ENCODE results near the gene REEP5. TPM values are rescaled to one million over a fixed set of nuclear protein-coding genes. Genes with fewer than 3 reads are reported as not detected.

The REEP5 gene
- total RNA-seq, 1 experiment from 2014 or later, result 85.2 TPM

DNA sequence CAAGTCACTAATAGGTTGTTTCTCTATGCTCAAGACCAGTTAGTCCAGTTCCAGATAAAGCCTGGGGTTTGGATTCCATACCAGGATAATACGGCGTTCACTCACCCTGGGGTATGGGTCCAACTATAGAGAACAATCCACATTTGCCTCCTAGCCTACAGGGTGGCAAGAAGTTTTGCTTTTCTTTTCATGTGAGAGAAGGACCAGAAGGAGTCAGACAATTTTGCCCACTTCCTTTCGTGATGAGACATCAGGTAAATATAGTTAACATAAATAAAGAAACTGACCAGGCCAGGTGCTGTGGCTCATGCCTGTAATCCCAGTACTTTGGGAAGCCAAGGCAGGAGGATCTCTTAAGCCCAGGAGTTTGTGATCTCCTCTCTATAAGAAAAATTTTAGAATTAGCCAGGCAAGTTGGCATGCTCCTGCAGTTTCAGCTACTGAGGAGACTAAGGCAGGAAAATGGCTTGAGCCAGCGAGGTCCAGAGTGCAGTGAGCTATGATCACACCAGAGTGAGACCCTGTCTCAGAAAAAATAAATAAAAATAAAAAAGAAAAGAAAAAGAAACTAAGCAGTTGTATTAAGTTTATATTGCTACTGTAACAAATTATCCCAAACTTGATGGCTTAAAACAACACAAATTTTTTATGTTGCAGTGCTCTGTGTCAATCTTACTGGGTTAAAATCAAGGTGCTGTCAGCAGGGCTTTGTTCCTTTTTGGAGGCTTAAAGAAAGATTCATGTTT is 7.5 kb upstream of the REEP5 start:
- CTCF ChIA-PET, result no interaction called here

DNA sequence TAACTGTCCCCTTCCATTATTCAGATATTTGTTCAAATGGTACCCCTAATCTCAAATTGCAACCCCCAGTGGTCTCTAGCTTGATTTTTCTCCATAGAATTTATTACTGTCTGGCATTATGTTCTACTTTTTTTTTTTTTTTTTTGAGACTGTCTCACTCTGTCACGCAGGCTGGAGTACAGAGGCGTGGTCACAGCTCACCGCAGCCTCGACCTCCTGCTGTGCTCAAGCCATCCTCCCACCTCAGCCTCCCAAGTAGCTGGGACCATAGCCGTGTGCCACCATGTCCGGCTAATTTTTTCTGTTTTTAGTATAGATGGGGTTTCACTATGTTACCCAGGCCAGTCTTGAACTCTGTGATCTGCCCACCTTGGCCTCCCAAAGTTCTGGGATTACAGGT is 2.0 kb upstream of the REEP5 start:
- TF ChIP-seq EZH2phosphoT487 (IDR thresholded peaks at IDR 0.05; ENCODE audit: borderline replicate concordance, low read length), result no peak
- TF ChIP-seq, protein P1, sequence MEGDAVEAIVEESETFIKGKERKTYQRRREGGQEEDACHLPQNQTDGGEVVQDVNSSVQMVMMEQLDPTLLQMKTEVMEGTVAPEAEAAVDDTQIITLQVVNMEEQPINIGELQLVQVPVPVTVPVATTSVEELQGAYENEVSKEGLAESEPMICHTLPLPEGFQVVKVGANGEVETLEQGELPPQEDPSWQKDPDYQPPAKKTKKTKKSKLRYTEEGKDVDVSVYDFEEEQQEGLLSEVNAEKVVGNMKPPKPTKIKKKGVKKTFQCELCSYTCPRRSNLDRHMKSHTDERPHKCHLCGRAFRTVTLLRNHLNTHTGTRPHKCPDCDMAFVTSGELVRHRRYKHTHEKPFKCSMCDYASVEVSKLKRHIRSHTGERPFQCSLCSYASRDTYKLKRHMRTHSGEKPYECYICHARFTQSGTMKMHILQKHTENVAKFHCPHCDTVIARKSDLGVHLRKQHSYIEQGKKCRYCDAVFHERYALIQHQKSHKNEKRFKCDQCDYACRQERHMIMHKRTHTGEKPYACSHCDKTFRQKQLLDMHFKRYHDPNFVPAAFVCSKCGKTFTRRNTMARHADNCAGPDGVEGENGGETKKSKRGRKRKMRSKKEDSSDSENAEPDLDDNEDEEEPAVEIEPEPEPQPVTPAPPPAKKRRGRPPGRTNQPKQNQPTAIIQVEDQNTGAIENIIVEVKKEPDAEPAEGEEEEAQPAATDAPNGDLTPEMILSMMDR (conservative IDR thresholded peaks at IDR 0.05; ENCODE audit: low read depth, low read length), result no peak
- no peak for TF ChIP-seq EZH2 (IDR thresholded peaks at IDR 0.05; ENCODE audit: low read length, unreplicated experiment)
- POLR2A ChIA-PET (ENCODE audit: unreplicated experiment), result no interaction called here

More for the DNA sequence above, 7.5 kb upstream of the REEP5 start:
- no peak overlapping the region for H2AFZ ChIP-seq (ENCODE audit: low read length)
- H3K9me2 ChIP-seq (replicated peaks; ENCODE audit: low read length), result no peaks in the 10 kb centered on the region
- H3K27me3 ChIP-seq (ENCODE audit: low read length), result no peaks in the 10 kb centered on the region
- TF ChIP-seq EZH2phosphoT487 (IDR thresholded peaks at IDR 0.05; ENCODE audit: borderline replicate concordance, low read length) (no peak), EZH2 (IDR thresholded peaks at IDR 0.05; ENCODE audit: low read length, unreplicated experiment) (no peak)
- TF ChIP-seq, protein P1 (conservative IDR thresholded peaks at IDR 0.05; ENCODE audit: low read depth, low read length), result no peak
- H3K4me3 ChIP-seq (ENCODE audit: low read length), result no peak overlapping the region
- POLR2A ChIA-PET (ENCODE audit: unreplicated experiment), result no interaction called here
- H3K36me3 ChIP-seq (ENCODE audit: low read depth, low read length), result no peaks in the 10 kb centered on the region
- intact Hi-C loops (cut with micrococcal nuclease), result no loop called here
- BruUV-seq (replicated peaks), result no TSS peak
- no peak overlapping the region for H3K27ac ChIP-seq (ENCODE audit: low read length)
- H3K9ac ChIP-seq (ENCODE audit: low read length), result no peak overlapping the region
- ATAC-seq (peak; percentile 59), DNase-seq (peak; percentile 56)
- H3K4me1 ChIP-seq (ENCODE audit: insufficient read depth, low read length), result peaks cover 16% of the 10 kb centered on the region
- peak overlapping the region; percentile 59; the same call in 1 of the 2 replicates for H3K4me2 ChIP-seq (ENCODE audit: low read length)
- H4K20me1 ChIP-seq (ENCODE audit: low read length), result no peaks in the 10 kb centered on the region
- H3K79me2 ChIP-seq (ENCODE audit: low read length), result no peaks in the 10 kb centered on the region
- H3K9me3 ChIP-seq (ENCODE audit: low read length), result no peaks in the 10 kb centered on the region
- peaks cover 4% of the 10 kb centered on the region for H3F3A ChIP-seq (ENCODE audit: low read length, unreplicated experiment)

More for the DNA sequence above, 2.0 kb upstream of the REEP5 start:
- ATAC-seq (no peak), DNase-seq (no peak)
- Histone ChIP-seq H3K9me3 (ENCODE audit: low read length) (no peaks in the 10 kb centered on the region), H3K79me2 (ENCODE audit: low read length) (peaks cover 30% of the 10 kb centered on the region), H3K4me1 (ENCODE audit: insufficient read depth, low read length) (peaks cover 20% of the 10 kb centered on the region), H3K27ac (ENCODE audit: low read length) (no peak overlapping the region), H3K36me3 (ENCODE audit: low read depth, low read length) (no peaks in the 10 kb centered on the region), H2AFZ (ENCODE audit: low read length) (no peak overlapping the region), H3K9ac (ENCODE audit: low read length) (no peak overlapping the region), H3F3A (ENCODE audit: low read length, unreplicated experiment) (no peaks in the 10 kb centered on the region), H3K27me3 (ENCODE audit: low read length) (no peaks in the 10 kb centered on the region), H3K4me2 (ENCODE audit: low read length) (no peak overlapping the region), H3K9me2 (replicated peaks; ENCODE audit: low read length) (no peaks in the 10 kb centered on the region), H4K20me1 (ENCODE audit: low read length) (no peaks in the 10 kb centered on the region), H3K4me3 (ENCODE audit: low read length) (no peak overlapping the region)
- CTCF ChIA-PET, result no interaction called here
- BruUV-seq (replicated peaks), result no TSS peak
- intact Hi-C loops (cut with micrococcal nuclease), result loop anchor here (2.0 to 5.0 kb wide), 5 partner anchors 35 to 373 kb away; partner anchors contain the start of genes DCP2 and SRP19
